Stimulated activated CD8-positive, alpha-beta memory T cell treated with anti-CD3 and anti-CD28 coated beads, Interleukin-7, amount 100 ng/mL, for 48 hours (primary cell): ENCODE measurements around the gene HDAC4.

ENCODE experiments used
- DNase-seq, 2 donors: peaks; one replicate each; pipeline ENCODE4 v3.0.0-alpha.2; 2020; ENCODE audit warnings: low read depth in 1 of 2; ENCODE audit errors: extremely low read depth in 1 of 2

The HDAC4 gene

GRCh38 chr2:239024226-239024625, 376.6 kb downstream of the HDAC4 start:
- no peak for DNase-seq

- no peak for DNase-seq
Observed at GRCh38 chr2:239022437-239023260, 378.2 kb downstream of the HDAC4 start.

- DNase-seq: no peak
Observed at GRCh38 chr2:239021651-239022436, 379.0 kb downstream of the HDAC4 start.

- DNase-seq: no peak
Observed at GRCh38 chr2:239021224-239021623, 379.6 kb downstream of the HDAC4 start.

GRCh38 chr2:239020541-239021041, 380.2 kb downstream of the HDAC4 start:
- no peak for DNase-seq

GRCh38 chr2:239019183-239019581, 381.6 kb downstream of the HDAC4 start:
- DNase-seq: no peak

GRCh38 chr2:239018271-239019182, 382.3 kb downstream of the HDAC4 start:
- no peak for DNase-seq

- DNase-seq: no peak
Observed at GRCh38 chr2:239017491-239018098, 383.2 kb downstream of the HDAC4 start.

GRCh38 chr2:239015901-239016675, 384.7 kb downstream of the HDAC4 start:
- no peak for DNase-seq

GRCh38 chr2:239015218-239015900, 385.5 kb downstream of the HDAC4 start:
- DNase-seq: no peak

GRCh38 chr2:239014458-239015217, 386.2 kb downstream of the HDAC4 start:
- DNase-seq: no peak

- no peak for DNase-seq
Observed at GRCh38 chr2:239013678-239013976, 387.2 kb downstream of the HDAC4 start.

GRCh38 chr2:239012936-239013677, 387.7 kb downstream of the HDAC4 start:
- DNase-seq: no peak

GRCh38 chr2:239012228-239012627, 388.6 kb downstream of the HDAC4 start:
- DNase-seq: no peak

GRCh38 chr2:239009589-239009961, 391.2 kb downstream of the HDAC4 start:
- no peak for DNase-seq

GRCh38 chr2:239008677-239009588, 391.9 kb downstream of the HDAC4 start:
- DNase-seq: no peak

GRCh38 chr2:239008004-239008403, 392.8 kb downstream of the HDAC4 start:
- no peak for DNase-seq
